Activated naive CD4-positive, alpha-beta T cell treated with Interleukin-2 at 50 U/mL for 16 hours (primary cell): ENCODE measurements around the gene LIX1L.
A peak's percentile ranks its signal among the peaks of the same experiment; 100 is the strongest.

Experiments
- DNase-seq: peaks from one replicate; pipeline ENCODE4 v3.0.0-alpha.2; 2020

LIX1L gene

DNA sequence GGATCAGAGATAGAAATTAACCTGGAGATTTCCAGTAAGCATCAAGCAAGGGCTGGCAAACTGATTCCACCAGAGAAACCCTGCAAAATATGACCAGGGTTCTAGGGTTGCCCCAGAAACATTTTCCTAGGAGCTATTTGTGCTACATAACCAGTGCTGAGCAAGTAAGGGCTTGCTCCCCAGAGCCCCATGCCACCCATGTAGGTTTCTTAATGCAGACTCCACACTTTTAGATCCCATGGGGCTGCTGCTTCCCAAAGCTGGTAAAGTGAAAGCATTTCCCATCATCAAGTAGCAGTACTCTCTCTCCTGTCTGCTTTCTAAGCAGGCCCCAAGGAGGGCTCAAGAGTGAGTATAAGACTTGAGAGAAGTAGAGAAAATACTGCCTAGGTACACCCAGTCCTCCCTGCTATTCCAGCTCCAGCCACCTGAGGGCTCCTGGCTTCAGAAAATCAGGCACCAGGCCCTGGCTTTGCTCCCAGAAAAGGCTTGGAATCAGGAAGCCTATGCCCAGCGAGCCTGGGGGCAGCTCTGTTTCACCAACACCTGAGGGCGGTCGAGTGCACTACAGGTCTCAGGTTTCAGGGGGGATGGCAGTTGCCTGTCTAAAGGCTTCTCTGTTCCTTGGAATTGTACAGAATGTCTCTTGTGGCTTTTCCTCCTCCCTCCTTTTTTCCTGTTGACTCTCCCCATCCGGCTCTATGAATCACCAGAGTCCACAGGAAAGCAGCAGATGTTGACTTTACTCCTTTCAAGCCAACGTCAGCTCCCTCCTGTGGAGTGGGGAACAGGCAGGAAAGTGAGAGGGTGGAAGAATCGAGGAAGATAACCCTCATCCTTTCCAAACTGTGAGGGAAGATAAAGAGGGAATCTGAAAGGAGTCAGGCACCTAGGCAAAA is 66.0 kb downstream of the LIX1L start:
- DNase-seq, result peak; percentile 57

DNA sequence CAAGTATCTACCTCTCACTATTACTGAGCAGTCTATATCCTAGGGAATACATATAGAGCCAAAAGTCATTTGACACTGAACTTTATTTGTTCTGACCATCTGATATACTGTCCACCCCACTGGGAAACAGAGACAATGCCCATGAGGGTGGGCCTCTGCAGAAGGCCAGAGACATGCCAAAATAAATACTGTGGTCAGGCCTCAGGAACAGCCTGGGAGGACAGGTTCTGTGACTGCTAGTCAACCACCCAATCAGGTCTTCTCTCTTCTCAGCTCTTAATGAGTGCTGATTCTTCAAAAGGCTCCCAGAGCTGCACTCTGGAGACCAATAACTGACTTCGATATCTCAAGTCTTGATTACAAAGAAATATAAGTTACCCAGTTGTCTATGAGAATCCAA is 66.7 kb downstream of the LIX1L start:
- no peak for DNase-seq

DNA sequence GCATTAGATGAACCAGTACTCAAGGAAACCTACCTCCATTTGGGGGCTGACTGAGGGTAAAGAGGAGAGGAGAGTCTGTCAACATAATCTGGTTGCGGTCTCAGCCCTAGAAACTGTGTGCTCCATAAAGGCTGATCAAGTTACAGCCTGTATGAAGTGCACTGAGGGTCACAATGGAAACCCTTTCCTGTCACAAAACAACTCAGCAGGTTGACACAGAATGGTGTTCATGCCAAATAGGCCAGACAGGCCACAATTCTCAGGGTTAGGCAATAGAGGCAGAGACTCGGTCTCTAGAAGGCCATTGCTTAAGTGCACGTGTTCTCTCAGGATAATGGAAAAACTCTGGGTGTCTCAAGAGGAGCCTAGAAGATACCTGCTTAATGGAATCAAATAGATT is 68.1 kb downstream of the LIX1L start:
- DNase-seq, result no peak

DNA sequence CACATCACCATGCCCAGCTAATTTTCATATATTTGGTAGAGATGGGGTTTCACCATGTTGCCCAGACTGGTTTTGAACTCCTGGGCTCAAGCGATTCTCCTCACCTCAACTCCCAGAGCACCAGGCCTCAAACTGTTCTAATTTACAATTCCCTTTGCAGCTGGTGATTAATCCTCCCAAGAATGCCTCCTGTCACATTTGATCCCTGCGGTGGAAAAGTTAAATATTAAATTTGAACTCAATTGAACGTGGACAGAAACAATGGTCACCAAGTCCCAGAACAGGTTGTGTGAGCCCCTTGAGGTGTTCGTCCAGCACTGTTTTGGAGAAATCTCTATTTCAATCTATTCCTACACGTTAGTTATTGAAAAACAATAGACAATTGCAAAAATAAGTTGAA is 70.2 kb downstream of the LIX1L start:
- no peak for DNase-seq

GRCh38 chr1:145886816-145887215 is 71.0 kb downstream of the LIX1L start:
- no peak for DNase-seq

GRCh38 chr1:145886390-145886789 is 71.4 kb downstream of the LIX1L start:
- DNase-seq, result no peak

GRCh38 chr1:145885738-145886287 is 72.0 kb downstream of the LIX1L start, which contains the start of gene ANKRD35:
Gene ANKRD35, minus strand, starts transcription at chr1:145885866. Its CDS starts 108 bp downstream, at chr1:145885758.
- DNase-seq, result peak; percentile 92

- no peak for DNase-seq
These were observed 73.1 kb downstream of the LIX1L start for GRCh38 chr1:145884675-145885074.
